Skin of body (tissue), 2 donors: ENCODE measurements around the gene DHRS7C. TPM values are rescaled to one million over a fixed set of nuclear protein-coding genes. Genes with fewer than 3 reads are reported as not detected.
A peak's percentile ranks its signal among the peaks of the same experiment; 100 is the strongest.

ENCODE experiments used
- DNase-seq: peaks from one replicate; lab custom pipeline; 2025; lab: John Stamatoyannopoulos, UW
- total RNA-seq: library from RNA; depleted of rRNA; stranded (reverse); fragments of >200 nt; gene quantifications from one replicate; pipeline ENCODE4 v1.2.3, GENCODE V29; 2014

DHRS7C gene, protein sequence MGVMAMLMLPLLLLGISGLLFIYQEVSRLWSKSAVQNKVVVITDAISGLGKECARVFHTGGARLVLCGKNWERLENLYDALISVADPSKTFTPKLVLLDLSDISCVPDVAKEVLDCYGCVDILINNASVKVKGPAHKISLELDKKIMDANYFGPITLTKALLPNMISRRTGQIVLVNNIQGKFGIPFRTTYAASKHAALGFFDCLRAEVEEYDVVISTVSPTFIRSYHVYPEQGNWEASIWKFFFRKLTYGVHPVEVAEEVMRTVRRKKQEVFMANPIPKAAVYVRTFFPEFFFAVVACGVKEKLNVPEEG
- total RNA-seq = 15.9 TPM

DNA sequence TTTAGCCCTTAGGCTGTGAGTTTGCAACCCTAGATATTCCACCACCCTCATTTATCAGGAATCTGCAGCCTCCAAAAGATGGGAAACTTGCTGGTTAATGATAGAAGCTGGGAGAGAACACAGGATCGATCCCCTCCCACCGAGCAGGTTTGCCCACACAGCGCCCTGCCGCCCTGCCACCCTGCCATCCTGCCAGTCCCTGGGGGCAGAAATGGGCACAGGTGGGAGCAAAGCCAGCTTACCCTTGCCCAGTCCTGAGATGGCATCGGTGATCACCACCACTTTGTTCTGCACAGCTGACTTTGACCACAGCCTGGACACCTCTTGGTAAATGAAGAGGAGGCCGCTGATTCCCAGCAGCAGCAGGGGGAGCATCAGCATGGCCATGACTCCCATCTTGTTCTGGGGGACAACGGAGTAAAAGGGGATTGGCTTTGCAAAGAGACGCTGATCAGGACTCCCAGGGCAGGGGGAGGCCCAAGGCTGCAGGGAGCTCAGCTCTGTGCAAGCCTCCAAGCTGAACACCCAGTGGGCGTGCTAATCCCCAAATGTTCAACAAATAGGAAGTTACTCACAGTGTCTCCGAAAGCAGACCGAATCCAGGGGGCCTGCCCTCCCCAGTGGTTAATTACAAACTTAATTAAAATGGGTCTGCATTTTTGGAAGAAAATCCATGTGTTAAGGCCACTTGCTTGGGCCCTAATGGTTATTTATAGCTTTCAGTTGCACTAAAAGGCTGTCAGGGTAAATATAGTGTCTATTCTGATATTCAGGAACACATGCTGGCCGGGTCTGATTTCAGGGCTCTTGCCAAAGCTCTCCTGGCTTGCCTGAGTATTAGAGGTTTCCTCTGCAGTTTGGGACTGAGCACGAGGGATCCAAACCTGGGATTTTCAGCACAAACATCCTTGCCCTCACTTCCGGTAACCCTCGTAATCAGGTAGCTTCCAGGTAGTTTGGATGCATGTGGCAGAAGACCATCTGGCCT, at the start of gene DHRS7C:
TSS of gene DHRS7C (minus strand) at position 704 of the 988 bp plus-strand sequence. CDS start at position 396, 308 bp downstream.
- DNase-seq = peak; percentile 11

DNA sequence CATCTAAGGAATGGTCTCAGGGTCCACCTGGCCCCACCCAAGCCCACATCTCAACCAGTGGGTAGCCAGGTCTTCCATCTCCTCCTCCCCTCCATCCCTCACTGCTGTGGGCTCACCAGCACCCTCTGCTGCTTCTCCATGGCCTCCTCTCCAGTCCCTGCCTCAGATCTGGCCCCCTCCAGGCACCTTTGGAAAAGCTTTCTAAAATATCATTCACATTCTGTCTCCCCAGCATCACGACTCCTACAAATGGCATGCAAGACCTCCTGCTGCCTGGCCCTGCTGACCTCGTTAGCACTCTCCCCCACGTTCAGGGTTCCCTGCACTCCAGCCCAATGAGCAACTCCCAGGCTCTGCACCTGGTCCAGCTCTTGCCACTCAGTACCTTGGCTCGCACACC, 48.0 kb upstream of the DHRS7C start:
- no peak for DNase-seq

GRCh38 chr17:9837551-9838471, 46.4 kb upstream of the DHRS7C start:
- DNase-seq = peak; percentile 25

GRCh38 chr17:9833922-9834321, 42.5 kb upstream of the DHRS7C start:
- no peak for DNase-seq

GRCh38 chr17:9830711-9831110, 39.3 kb upstream of the DHRS7C start:
- no peak for DNase-seq

DNA sequence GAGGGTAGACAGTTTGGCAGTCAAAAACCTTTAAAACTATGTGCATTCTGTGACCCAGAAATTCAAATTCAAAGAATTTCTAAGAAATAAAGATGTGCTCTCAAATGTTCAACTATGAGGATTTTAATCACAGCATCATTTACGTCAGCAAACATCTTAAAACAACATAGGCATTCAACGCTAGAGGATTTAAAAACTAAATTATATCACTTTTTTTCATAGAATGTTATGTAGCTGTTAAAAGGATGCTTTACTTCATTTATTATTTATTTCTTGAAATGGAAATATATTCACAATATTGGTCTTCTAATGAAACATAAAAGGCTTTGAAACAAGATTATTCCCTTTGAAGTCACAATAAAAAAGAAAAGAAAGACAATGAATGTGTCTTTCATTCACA, 38.0 kb upstream of the DHRS7C start:
- no peak for DNase-seq

DNA sequence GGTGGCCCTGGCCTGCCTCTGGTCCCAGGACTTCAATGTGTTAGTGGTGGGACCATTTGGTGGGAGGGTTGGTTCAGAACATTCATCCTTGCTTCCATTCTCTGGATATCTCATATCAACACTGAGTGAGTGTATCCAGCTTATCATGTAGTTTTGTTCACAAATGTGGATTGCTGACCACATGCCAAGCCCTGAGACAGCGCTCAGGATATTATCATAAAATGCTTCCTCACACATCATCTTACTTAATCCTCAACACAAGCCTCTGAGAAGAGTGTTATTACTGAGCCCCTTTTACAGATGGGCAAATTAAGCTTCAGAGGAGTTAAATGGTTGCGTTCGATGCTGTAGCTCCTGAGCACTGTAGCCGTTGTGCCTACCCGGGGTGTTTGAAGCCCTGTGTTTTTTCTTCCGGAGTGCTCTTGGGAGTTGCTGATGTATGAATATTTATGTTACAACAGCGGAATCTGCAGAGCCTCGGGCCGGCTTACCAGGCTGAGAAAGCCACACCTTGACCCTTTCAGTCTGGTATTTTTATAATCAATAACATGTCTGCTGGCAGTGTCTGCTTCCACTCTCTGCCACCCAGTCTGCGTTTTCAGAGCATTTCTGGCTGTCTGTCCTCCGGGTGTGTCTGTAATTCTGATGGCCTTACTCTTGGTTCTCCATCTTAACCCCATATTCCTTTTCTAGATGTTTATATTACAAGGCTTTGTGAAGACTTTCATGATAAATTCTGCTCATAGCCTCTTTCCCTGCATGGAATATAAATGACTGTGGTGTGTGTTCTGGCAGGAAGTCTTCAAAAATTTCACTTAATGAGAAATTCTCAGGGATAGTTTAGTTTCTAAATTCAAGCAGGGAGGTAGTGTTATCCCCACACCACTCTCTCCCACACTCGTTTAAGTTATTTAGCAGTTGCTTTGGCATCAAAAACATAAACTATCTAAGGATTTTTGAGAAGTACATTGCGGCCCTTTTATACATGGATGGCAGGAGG, 37.2 kb upstream of the DHRS7C start:
- DNase-seq = no peak

- DNase-seq = no peak
Measured at GRCh38 chr17:9825641-9826150, 34.3 kb upstream of the DHRS7C start, which contains the start of gene GLP2R. Gene GLP2R, plus strand, starts transcription at chr17:9825924. Its CDS starts 140 bp downstream, at chr17:9826064.

DNA sequence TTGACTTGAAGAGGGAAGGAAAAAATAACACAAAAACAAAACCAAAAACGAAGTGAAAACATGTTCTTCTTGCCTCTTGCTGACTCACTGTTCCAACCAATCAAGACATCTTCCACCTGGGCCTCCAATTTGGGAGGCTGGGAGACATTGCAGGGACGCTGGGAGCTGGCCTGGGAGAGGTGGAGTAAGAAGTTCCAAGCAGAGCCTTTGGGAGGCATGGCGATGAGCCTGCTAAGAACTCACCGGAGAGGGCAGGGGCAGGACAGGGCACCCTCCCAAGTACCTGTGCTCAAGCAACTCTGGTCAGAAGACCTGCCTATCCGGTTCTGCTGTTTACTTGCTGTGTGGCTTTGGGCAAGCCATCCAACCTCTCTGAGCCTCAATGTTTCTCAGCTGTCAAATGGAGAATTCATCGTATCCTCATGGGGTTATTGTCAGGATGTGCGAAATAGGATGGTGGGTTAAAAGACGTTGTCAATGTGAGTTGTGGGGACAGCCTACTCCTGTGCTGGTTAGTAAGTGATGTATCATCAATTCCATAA, 33.5 kb upstream of the DHRS7C start:
- DNase-seq = no peak

- DNase-seq = no peak
Measured at GRCh38 chr17:9824094-9824493, 32.7 kb upstream of the DHRS7C start.

GRCh38 chr17:9821921-9822320, 30.5 kb upstream of the DHRS7C start, which contains the start of gene GSG1L2:
Gene GSG1L2, minus strand, starts transcription at chr17:9822079. Its CDS starts 8 bp downstream, at chr17:9822071.
- no peak for DNase-seq

- no peak for DNase-seq
Measured at GRCh38 chr17:9820448-9820847, 29.1 kb upstream of the DHRS7C start.

GRCh38 chr17:9818760-9819159, 27.4 kb upstream of the DHRS7C start:
- no peak for DNase-seq

GRCh38 chr17:9817086-9817485, 25.7 kb upstream of the DHRS7C start:
- DNase-seq = no peak

DNA sequence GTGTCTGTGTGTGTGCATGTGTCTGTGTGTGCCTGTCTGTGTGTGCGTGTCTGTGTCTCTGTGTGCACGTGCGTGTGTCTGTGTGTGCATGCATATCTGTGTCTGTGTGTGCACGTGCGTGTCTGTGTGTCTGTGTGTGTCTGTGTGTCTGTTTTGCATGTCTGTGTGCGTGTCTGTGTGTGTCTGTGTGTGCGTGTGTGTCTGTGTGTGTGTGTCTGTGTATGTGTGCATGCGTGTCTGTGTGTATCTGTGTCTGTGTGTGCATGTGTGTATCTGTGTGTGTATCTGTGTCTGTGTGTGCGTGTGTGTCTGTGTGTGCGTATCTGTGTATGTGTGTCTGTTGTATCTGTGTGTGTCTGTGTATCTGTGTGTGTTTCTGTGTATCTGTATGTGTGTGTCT, 25.1 kb upstream of the DHRS7C start:
- DNase-seq = no peak

- DNase-seq = no peak
Measured at GRCh38 chr17:9814337-9814945, 23.0 kb upstream of the DHRS7C start.

DNA sequence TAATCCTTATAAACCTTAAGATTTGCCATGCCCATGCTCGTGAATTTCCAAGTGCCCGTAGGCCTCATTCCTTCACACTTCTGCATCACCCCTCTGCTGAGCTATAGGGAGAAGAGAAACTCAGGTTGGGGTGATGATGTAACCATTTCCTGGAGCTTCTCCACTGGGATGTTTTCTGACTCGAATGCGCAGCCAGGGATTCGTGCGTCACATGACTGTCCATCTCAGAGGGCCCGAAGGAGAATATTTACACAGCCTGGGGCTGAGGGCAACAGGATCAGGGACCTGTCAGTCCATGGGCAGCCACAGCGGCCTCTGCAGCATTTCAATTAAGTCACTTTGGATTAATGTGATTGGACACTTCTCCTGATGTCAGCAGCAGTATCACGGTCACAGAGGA, 21.8 kb upstream of the DHRS7C start:
- DNase-seq = no peak

DNA sequence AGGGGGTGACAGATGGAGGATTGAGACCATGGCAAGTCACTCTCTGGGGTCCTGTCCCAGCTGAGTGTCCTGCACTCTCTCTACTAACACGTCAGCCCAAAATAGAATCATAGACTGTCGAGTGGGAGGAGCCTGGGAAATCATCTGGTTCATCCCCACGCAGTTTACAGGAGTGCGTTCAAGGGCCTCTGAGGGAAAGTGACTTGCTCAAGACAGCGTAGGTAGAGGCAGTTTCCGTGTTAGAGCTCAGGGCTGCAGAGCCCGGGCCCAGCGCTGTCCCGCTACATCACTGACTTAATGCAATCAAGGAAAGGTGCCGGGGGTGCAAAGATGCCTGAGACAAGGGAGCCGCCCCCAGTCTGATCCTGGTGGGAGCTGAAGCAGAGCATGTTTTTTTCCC, 20.1 kb upstream of the DHRS7C start:
- no peak for DNase-seq

DNA sequence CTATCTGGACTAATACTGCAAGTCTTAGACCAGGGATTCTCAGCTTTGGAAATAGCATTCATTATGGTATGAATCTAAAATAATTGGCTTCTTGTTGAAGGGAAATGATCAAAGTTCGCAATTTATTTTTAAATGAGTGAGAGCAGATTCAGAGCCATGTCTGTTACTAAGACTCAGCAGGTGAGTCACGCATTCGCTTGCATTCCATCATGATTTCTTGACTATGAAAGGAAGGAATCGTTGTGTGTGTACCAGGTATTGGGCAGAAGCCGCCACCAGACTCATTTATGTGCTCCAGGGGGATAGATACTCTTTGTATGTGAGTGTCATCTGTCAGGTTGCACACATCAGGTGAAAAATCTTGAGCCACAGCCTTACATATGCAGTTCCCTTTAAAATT, 19.7 kb upstream of the DHRS7C start:
- DNase-seq = no peak
